DOHH2 (cell line): ENCODE results near the gene HCFC1R1.
"Not testable (repeated sequence)": the region's sequence is repeated elsewhere in the genome, so short reads cannot be mapped to it uniquely, and the experiment has no call there.

Source experiments
- H3F3A ChIP-seq: fragments of 200-600 bp; sonication (generic), shearing (Covaris generic); 2 replicates; pipeline ENCODE4 v1.6.0; 2016; ENCODE audit warnings: antibody characterized with exemption, mild to moderate bottlenecking; ENCODE audit not compliant: control insufficient read depth, insufficient read depth
- H3K27ac ChIP-seq: fragments of 200-600 bp; sonication (generic); 2 replicates; pipeline ENCODE4 v1.5.1; 2014; ENCODE audit warnings: low read depth, mild to moderate bottlenecking, low read length, moderate library complexity
- H3K27me3 ChIP-seq: fragments of 200-600 bp; sonication (generic); 2 replicates; pipeline ENCODE4 v1.6.1; 2014; ENCODE audit warnings: mild to moderate bottlenecking, low read length, mixed read lengths; ENCODE audit not compliant: control insufficient read depth
- H3K36me3 ChIP-seq: fragments of 200-600 bp; sonication (generic); 2 replicates; pipeline ENCODE4 v1.6.1; 2014; ENCODE audit warnings: mild to moderate bottlenecking, low read length, moderate library complexity, mixed read lengths; ENCODE audit not compliant: control insufficient read depth
- H3K4me1 ChIP-seq: fragments of 200-600 bp; sonication (generic); 2 replicates; pipeline ENCODE4 v1.6.1; 2014; ENCODE audit warnings: mild to moderate bottlenecking, low read length, mixed read lengths; ENCODE audit not compliant: control insufficient read depth
- H3K4me2 ChIP-seq: fragments of 200-600 bp; sonication (generic); 2 replicates; pipeline ENCODE4 v1.6.0; 2014; ENCODE audit warnings: mild to moderate bottlenecking, low read length, moderate library complexity
- H3K4me3 ChIP-seq: fragments of 200-600 bp; sonication (generic); 2 replicates; pipeline ENCODE4 v1.5.1; 2014; ENCODE audit warnings: mild to moderate bottlenecking, low read length, mixed read lengths
- H3K79me2 ChIP-seq: fragments of 200-600 bp; sonication (generic); 2 replicates; pipeline ENCODE4 v1.6.1; 2014; ENCODE audit warnings: mild to moderate bottlenecking, low read length, mixed read lengths; ENCODE audit not compliant: control insufficient read depth
- H3K9me2 ChIP-seq: fragments of 200-600 bp; sonication (generic); replicated peaks from 2 replicates; pipeline ENCODE4 v1.6.1; 2014; ENCODE audit warnings: mild to moderate bottlenecking, low read length, mixed read lengths; ENCODE audit not compliant: control insufficient read depth
- H3K9me3 ChIP-seq: fragments of 200-600 bp; sonication (generic); 2 replicates; pipeline ENCODE4 v1.6.1; 2014; ENCODE audit warnings: antibody characterized with exemption, low read length, mixed read lengths; ENCODE audit not compliant: control insufficient read depth, insufficient read depth
- H4K20me1 ChIP-seq: fragments of 200-600 bp; sonication (generic); 2 replicates; pipeline ENCODE4 v1.6.0; 2014; ENCODE audit warnings: low read depth, mild to moderate bottlenecking, antibody characterized with exemption, low read length, moderate library complexity; ENCODE audit not compliant: control insufficient read depth, insufficient read depth
- EZH2phosphoT487 ChIP-seq: fragments of 200-600 bp; sonication (generic); IDR thresholded peaks from 2 replicates; pipeline ENCODE4 v1.6.1; 2017; ENCODE audit warnings: borderline replicate concordance, mild to moderate bottlenecking, antibody characterized with exemption, low read length, moderate library complexity, mixed read lengths
- TF ChIP-seq, protein P1 (sequence below): fragments of 200-600 bp; sonication (generic); IDR thresholded peaks from one replicate; pipeline ENCODE4 v1.5.1; 2014; ENCODE audit warnings: antibody characterized with exemption, mild to moderate bottlenecking, low read depth, low read length; ENCODE audit not compliant: poor library complexity, severe bottlenecking

The HCFC1R1 gene

DNA sequence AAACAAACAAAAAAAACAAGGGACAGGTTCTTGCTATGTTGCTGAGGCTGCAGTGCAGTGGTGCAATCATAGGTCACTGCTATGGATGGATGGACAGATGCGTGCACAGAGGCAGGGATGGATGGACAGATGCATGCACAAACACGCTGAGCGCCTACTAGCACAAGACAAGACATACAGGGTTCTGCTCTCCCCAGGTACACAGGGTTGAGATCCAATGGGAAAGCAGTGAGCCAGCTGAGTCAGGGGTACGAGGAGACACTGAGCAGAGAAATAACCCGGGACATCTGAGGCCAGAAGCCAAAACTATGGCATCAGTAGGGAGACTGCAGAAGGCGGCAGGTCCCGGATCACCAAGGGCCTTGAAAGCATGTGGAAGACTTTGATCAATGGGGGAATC is 47.9 kb upstream of the HCFC1R1 start:
- Histone ChIP-seq H3K4me2 (no peak overlapping the region), H3K4me1 (peaks cover 28% of the 10 kb centered on the region), H3K4me3 (no peak overlapping the region), H3K27ac (no peak overlapping the region), H3K9me3 (no peaks in the 10 kb centered on the region), H3K79me2 (no peaks in the 10 kb centered on the region), H3F3A (no peaks in the 10 kb centered on the region), H3K9me2 (no peaks in the 10 kb centered on the region), H4K20me1 (no peaks in the 10 kb centered on the region), H3K36me3 (no peaks in the 10 kb centered on the region), H3K27me3 (no peaks in the 10 kb centered on the region)
- TF ChIP-seq, protein P1, sequence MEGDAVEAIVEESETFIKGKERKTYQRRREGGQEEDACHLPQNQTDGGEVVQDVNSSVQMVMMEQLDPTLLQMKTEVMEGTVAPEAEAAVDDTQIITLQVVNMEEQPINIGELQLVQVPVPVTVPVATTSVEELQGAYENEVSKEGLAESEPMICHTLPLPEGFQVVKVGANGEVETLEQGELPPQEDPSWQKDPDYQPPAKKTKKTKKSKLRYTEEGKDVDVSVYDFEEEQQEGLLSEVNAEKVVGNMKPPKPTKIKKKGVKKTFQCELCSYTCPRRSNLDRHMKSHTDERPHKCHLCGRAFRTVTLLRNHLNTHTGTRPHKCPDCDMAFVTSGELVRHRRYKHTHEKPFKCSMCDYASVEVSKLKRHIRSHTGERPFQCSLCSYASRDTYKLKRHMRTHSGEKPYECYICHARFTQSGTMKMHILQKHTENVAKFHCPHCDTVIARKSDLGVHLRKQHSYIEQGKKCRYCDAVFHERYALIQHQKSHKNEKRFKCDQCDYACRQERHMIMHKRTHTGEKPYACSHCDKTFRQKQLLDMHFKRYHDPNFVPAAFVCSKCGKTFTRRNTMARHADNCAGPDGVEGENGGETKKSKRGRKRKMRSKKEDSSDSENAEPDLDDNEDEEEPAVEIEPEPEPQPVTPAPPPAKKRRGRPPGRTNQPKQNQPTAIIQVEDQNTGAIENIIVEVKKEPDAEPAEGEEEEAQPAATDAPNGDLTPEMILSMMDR, result no peak
- TF ChIP-seq EZH2phosphoT487, result no peak

DNA sequence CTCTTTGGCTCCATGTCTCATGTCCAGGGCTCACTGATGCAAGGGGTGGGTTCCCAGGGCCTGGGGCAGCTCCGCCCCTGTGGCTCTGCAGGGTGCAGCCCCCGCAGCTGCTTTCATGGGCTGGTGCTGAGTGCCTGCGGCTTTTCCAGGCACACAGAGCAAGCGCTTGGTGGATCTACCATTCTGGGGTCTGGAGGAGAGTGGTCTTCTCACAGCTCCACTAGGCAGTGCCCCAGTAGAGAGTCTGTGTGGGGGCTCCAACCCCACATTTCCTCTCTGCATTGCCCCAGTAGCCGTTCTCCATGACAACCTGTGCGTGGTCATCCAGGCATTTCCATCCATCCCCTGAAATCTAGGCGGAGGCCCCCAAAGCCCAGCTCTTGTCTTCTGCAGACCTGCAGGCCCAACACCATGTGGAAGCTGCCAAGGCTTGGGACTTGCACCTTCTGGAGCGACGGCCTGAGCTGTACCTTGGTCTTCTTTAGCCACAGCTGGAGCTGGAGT is 46.9 kb upstream of the HCFC1R1 start:
- Histone ChIP-seq H3K27me3 (no peaks in the 10 kb centered on the region), H3K4me1 (peaks cover 18% of the 10 kb centered on the region), H3F3A (no peaks in the 10 kb centered on the region), H3K36me3 (no peaks in the 10 kb centered on the region), H3K9me3 (no peaks in the 10 kb centered on the region), H4K20me1 (no peaks in the 10 kb centered on the region), H3K9me2 (no peaks in the 10 kb centered on the region), H3K4me2 (no peak overlapping the region), H3K79me2 (no peaks in the 10 kb centered on the region), H3K4me3 (no peak overlapping the region), H3K27ac (no peak overlapping the region)
- TF ChIP-seq EZH2phosphoT487, result no peak
- TF ChIP-seq, protein P1, result no peak

DNA sequence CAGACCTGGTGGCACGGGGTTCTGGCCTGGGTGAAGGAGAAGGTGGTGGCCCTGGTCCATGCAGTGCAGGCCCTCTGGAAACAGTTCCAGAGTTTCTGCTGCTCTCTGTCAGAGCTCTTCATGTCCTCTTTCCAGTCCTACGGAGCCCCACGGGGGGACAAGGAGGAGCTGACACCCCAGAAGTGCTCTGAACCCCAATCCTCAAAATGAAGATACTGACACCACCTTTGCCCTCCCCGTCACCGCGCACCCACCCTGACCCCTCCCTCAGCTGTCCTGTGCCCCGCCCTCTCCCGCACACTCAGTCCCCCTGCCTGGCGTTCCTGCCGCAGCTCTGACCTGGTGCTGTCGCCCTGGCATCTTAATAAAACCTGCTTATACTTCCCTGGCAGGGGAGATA is 45.4 kb upstream of the HCFC1R1 start:
- H3K79me2 ChIP-seq, H3F3A ChIP-seq, H3K9me2 ChIP-seq, H3K27me3 ChIP-seq, H3K27ac ChIP-seq, H3K9me3 ChIP-seq, H3K4me2 ChIP-seq, H3K4me1 ChIP-seq, H3K4me3 ChIP-seq, H4K20me1 ChIP-seq, H3K36me3 ChIP-seq: not testable (repeated sequence)

DNA sequence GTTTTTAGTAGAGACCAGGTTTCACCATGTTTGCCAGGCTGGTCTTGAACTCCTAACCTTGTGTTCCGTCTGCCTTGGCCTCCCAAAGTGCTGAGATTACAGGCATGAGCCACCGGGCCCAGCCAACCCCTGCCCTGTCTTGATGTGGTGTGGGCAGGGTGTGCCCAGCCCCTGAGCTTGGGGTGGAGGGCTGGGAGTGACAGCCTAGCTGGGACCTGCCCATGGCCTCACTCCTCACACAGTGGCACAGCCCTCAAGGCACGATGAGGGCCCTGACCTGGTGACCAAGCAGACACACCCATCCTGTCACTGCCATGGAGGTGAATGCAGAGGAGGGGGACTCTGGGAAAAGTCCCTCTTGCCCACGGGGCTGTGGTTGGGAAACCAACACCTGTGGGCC is 44.7 kb upstream of the HCFC1R1 start:
- H3K4me2 ChIP-seq, result no peak overlapping the region
- no peaks in the 10 kb centered on the region for H3K27me3 ChIP-seq
- no peak overlapping the region for H3K27ac ChIP-seq
- H3K9me2 ChIP-seq, result no peaks in the 10 kb centered on the region
- no peaks in the 10 kb centered on the region for H3K4me1 ChIP-seq
- H3F3A ChIP-seq, result no peaks in the 10 kb centered on the region
- H4K20me1 ChIP-seq, result no peaks in the 10 kb centered on the region
- H3K79me2 ChIP-seq, result no peaks in the 10 kb centered on the region
- no peak overlapping the region for H3K4me3 ChIP-seq
- no peaks in the 10 kb centered on the region for H3K9me3 ChIP-seq
- H3K36me3 ChIP-seq, result no peaks in the 10 kb centered on the region
- no peak for TF ChIP-seq EZH2phosphoT487
- TF ChIP-seq, protein P1, result no peak
